Erythroblast (primary cell): Measurements from ENCODE around the gene ADAM12.

Experiments
- GATA1 ChIP-seq: IDR thresholded peaks from 2 replicates; pipeline ENCODE4 v1.6.1; 2011; ENCODE audit warnings: low read depth, mild to moderate bottlenecking, control low read depth, low read length, moderate library complexity
- POLR2A ChIP-seq: IDR thresholded peaks from 2 replicates; pipeline ENCODE4 v1.6.1; 2011; ENCODE audit warnings: mild to moderate bottlenecking, low read length

GRCh38 chr10:126130271-126130710 lies 258.0 kb downstream of the ADAM12 start:
- TF ChIP-seq POLR2A, result no peak
- TF ChIP-seq GATA1, result no peak
